Smooth muscle cell (in vitro differentiated cells): ENCODE measurements around the gene SLC13A5. TPM values are rescaled to one million over a fixed set of nuclear protein-coding genes. Genes with fewer than 3 reads are reported as not detected.

ENCODE experiments used
- DNase-seq: peaks from one replicate; lab custom pipeline; 2025; ENCODE audit not compliant: unreplicated experiment; lab: John Stamatoyannopoulos, UW
- H2AFZ ChIP-seq: fragments of 200-600 bp; sonication (generic); 2 replicates; pipeline ENCODE4 v1.6.0; 2016; ENCODE audit warnings: antibody characterized with exemption, low read depth, mild to moderate bottlenecking
- H3F3A ChIP-seq: fragments of 200-600 bp; sonication (generic); 2 replicates; pipeline ENCODE4 v1.6.0; 2017; ENCODE audit warnings: antibody characterized with exemption, low read depth
- H3K27ac ChIP-seq: fragments of 200-600 bp; sonication (generic); 2 replicates; pipeline ENCODE4 v1.5.1; 2016; ENCODE audit warnings: low read depth, mild to moderate bottlenecking
- H3K27me3 ChIP-seq: fragments of 200-600 bp; sonication (generic); 2 replicates; pipeline ENCODE4 v1.6.1; 2016; ENCODE audit warnings: low read depth, mild to moderate bottlenecking
- H3K36me3 ChIP-seq: fragments of 200-600 bp; sonication (generic); 2 replicates; pipeline ENCODE4 v1.5.1; 2016; ENCODE audit warnings: low read depth
- H3K4me1 ChIP-seq: fragments of 200-600 bp; sonication (generic); 2 replicates; pipeline ENCODE4 v1.5.1; 2016; ENCODE audit warnings: low read depth
- H3K4me2 ChIP-seq: fragments of 200-600 bp; sonication (generic); 2 replicates; pipeline ENCODE4 v1.6.0; 2016; ENCODE audit warnings: mild to moderate bottlenecking
- H3K4me3 ChIP-seq: fragments of 200-600 bp; sonication (generic); 2 replicates; pipeline ENCODE4 v1.5.1; 2016; ENCODE audit warnings: mild to moderate bottlenecking
- H3K79me2 ChIP-seq: fragments of 200-600 bp; sonication (generic); 2 replicates; pipeline ENCODE4 v1.6.0; 2016; ENCODE audit warnings: low read depth, mild to moderate bottlenecking
- H3K9ac ChIP-seq: fragments of 200-600 bp; sonication (generic); 2 replicates; pipeline ENCODE4 v1.6.0; 2016; ENCODE audit warnings: low read depth
- H3K9me3 ChIP-seq: fragments of 200-600 bp; sonication (generic); replicated peaks from 2 replicates; pipeline ENCODE4 v1.5.1; 2016; ENCODE audit warnings: low read depth
- H4K20me1 ChIP-seq: fragments of 200-600 bp; sonication (generic); 2 replicates; pipeline ENCODE4 v1.6.0; 2016; ENCODE audit warnings: low read depth
- WGBS: methylation state at CpG from one replicate; pipeline ENCODE4 v1.1.7; 2016; ENCODE audit warnings: low lambda C conversion rate; 5-methylcytosine and 5-hydroxymethylcytosine counted together
- polyA plus RNA-seq: library from polyadenylated mRNA; unstranded; fragments of >200 nt; fragmentation: Nextera tagmentation; extraction: Ambion mirVana; gene quantifications from 2 replicates; pipeline ENCODE4 v1.2.1, GENCODE V29; 2016
- total RNA-seq: library from RNA; depleted of rRNA; stranded (reverse); fragments of >200 nt; gene quantifications from 2 replicates; pipeline ENCODE4 v1.2.3, GENCODE V29; 2014
- TF ChIP-seq, protein P1 (sequence below): fragments of 200-600 bp; sonication (generic); IDR thresholded peaks from 2 replicates; pipeline ENCODE4 v1.5.1; 2017; ENCODE audit warnings: borderline replicate concordance, mild to moderate bottlenecking, antibody characterized with exemption; ENCODE audit not compliant: insufficient read depth, poor library complexity, severe bottlenecking

The SLC13A5 gene
- total and polyA plus RNA-seq, 2 experiments from 2014 or later = 2.3 TPM; not detected in 1

DNA sequence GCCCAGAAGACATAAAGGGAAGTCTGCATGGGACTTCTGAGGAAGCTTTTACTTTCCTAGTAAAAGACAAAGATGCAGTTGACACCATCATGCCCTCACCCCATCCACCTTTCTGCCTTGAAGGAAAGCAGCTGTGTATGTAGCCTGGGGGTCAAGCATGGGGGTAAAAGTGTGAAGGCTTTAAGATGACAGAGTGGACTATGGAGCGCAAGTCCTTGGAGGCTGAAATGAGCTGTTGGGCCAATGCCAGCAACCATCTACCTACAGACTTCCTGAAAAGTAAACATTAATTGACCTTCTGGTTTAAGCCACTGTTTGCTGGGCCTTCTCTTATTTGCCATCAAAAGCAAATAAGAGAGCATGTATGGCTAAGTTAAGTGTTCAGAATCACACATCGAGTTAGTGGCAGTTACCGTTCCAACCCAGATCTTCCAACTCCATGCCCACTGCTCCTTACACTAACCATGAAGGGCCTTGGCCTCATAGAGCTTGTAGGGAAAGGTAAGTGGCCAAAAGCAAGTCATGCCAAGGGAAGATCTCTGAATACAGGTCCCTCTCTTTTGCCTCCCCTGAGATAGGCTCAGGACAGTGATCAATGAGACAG lies 30.0 kb downstream of the SLC13A5 start:
- Histone ChIP-seq H3K79me2 (no peaks in the 10 kb centered on the region), H2AFZ (no peak overlapping the region), H3K4me3 (no peak overlapping the region), H3K27ac (no peak overlapping the region), H3K4me2 (no peak overlapping the region), H3K27me3 (peaks cover 19% of the 10 kb centered on the region), H3F3A (no peaks in the 10 kb centered on the region), H3K9me3 (no peaks in the 10 kb centered on the region), H4K20me1 (no peaks in the 10 kb centered on the region), H3K9ac (no peak overlapping the region), H3K36me3 (no peaks in the 10 kb centered on the region), H3K4me1 (no peaks in the 10 kb centered on the region)
- TF ChIP-seq, protein P1, sequence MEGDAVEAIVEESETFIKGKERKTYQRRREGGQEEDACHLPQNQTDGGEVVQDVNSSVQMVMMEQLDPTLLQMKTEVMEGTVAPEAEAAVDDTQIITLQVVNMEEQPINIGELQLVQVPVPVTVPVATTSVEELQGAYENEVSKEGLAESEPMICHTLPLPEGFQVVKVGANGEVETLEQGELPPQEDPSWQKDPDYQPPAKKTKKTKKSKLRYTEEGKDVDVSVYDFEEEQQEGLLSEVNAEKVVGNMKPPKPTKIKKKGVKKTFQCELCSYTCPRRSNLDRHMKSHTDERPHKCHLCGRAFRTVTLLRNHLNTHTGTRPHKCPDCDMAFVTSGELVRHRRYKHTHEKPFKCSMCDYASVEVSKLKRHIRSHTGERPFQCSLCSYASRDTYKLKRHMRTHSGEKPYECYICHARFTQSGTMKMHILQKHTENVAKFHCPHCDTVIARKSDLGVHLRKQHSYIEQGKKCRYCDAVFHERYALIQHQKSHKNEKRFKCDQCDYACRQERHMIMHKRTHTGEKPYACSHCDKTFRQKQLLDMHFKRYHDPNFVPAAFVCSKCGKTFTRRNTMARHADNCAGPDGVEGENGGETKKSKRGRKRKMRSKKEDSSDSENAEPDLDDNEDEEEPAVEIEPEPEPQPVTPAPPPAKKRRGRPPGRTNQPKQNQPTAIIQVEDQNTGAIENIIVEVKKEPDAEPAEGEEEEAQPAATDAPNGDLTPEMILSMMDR = no peak
- 81% methylated on average over 3 of the region's 3 CpGs for WGBS
- no peak for DNase-seq

DNA sequence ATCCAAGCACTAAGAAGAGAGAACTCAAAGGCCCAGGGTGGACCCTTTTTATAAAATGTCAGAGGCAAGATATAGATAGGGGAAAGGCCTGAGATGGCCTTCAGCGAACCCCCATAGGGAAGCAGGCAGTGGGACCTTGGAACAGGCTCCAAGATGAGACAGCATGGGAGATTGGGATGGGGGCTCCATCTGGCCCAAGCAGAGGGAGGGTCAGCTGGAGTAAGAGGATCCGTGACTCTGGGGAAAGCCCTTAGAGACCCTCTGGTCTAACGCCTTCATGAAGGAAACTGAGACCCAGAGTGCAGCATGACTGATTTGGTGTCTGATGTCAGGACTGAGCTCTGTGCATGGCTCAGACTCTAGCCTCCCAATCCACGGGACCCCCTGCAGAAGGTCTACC lies 30.8 kb downstream of the SLC13A5 start:
- Histone ChIP-seq H3K79me2 (no peaks in the 10 kb centered on the region), H3K36me3 (no peaks in the 10 kb centered on the region), H2AFZ (no peak overlapping the region), H3K9ac (no peak overlapping the region), H4K20me1 (no peaks in the 10 kb centered on the region), H3K27me3 (peaks cover 21% of the 10 kb centered on the region), H3K27ac (no peak overlapping the region), H3K9me3 (no peaks in the 10 kb centered on the region), H3K4me3 (no peak overlapping the region), H3K4me1 (no peaks in the 10 kb centered on the region), H3K4me2 (no peak overlapping the region), H3F3A (no peaks in the 10 kb centered on the region)
- TF ChIP-seq, protein P1 = no peak
- 90% methylated on average over 4 of the region's 4 CpGs for WGBS
- no peak for DNase-seq

DNA sequence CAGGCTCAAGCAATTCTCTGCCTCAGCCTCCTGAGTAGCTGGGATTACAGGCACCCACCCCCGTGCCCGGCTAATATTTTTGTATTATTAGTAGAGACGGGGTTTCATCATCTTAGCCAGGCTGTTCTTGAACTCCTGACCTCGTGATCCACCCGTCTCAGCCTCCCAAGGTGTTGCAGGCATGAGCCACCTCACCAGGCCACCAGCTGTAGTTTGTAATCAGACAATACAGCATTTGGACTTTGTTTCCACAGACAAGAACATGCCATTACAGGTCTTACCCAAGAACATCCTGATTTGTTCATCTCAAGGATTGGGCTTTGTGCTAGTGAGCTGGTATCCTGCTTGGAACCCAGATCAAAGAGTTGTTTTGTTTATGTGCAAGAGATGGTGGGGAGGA lies 31.5 kb downstream of the SLC13A5 start:
- H3K4me1 ChIP-seq = no peaks in the 10 kb centered on the region
- no peak for DNase-seq
- H3F3A ChIP-seq = no peaks in the 10 kb centered on the region
- H3K9me3 ChIP-seq = no peaks in the 10 kb centered on the region
- no peak overlapping the region for H3K9ac ChIP-seq
- no peaks in the 10 kb centered on the region for H4K20me1 ChIP-seq
- H3K27me3 ChIP-seq = peaks cover 18% of the 10 kb centered on the region
- TF ChIP-seq, protein P1 = no peak
- 87% methylated on average over 5 of the region's 5 CpGs for WGBS
- H3K27ac ChIP-seq = no peak overlapping the region
- H3K36me3 ChIP-seq = no peaks in the 10 kb centered on the region
- no peak overlapping the region for H3K4me2 ChIP-seq
- H3K79me2 ChIP-seq = no peaks in the 10 kb centered on the region
- H2AFZ ChIP-seq = no peak overlapping the region
- no peak overlapping the region for H3K4me3 ChIP-seq

DNA sequence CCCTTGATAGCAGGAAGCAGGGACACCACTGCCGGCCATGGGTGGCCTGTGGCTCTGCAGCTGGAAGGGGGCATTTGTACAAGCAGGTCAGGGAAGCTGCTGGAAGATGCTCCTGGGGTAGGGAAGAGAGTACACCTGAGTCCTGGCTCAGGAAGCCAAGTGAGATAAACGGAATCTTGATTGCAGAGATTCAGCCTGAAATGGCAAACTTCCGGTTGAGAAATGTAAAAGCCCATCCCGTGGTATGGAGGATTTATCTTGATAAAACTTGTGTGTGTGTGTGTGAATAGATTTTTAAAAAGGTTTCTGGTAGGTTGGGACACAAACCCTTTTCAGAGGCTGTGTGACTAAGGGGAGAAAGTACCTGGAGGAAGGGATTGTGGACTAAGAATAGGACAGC lies 32.0 kb downstream of the SLC13A5 start:
- Histone ChIP-seq H3K9ac (no peak overlapping the region), H3K4me1 (no peaks in the 10 kb centered on the region), H3F3A (no peaks in the 10 kb centered on the region), H3K4me3 (no peak overlapping the region), H3K79me2 (no peaks in the 10 kb centered on the region), H3K27ac (no peak overlapping the region), H3K36me3 (no peaks in the 10 kb centered on the region), H2AFZ (no peak overlapping the region), H4K20me1 (no peaks in the 10 kb centered on the region), H3K4me2 (no peak overlapping the region), H3K27me3 (peaks cover 18% of the 10 kb centered on the region), H3K9me3 (no peaks in the 10 kb centered on the region)
- TF ChIP-seq, protein P1 = no peak
- DNase-seq = no peak
- 86% methylated on average over 4 of the region's 4 CpGs for WGBS
